Aorta (tissue), 5 donors: ENCODE results near the gene VASH2. TPM values are rescaled to one million over a fixed set of nuclear protein-coding genes. Genes with fewer than 3 reads are reported as not detected.

Experiments used
- ATAC-seq: fragments of 200-7000 bp; cut with Tn5 transposase; one replicate; pipeline ENCODE4 v1.9.1; 2022; ENCODE audit warnings: moderate library complexity; ENCODE audit not compliant: low FRiP score
- DNase-seq, 2 donors: peaks; one replicate each; pipeline ENCODE4 v3.0.0-alpha.2; 2020
- H3K27ac ChIP-seq, 2 donors: one replicate each; pipeline ENCODE4 v1.5.1; 2013; ENCODE audit warnings: low read length in 2 of 2, mild to moderate bottlenecking in 2 of 2, moderate library complexity in 2 of 2, control low read depth in 1 of 2, inconsistent platforms in 1 of 2, low read depth in 1 of 2
- H3K27me3 ChIP-seq, 2 donors: one replicate each; pipeline ENCODE4 v1.6.1; 2013; ENCODE audit warnings: control low read depth in 1 of 2, low read length in 1 of 2, mild to moderate bottlenecking in 1 of 2, moderate library complexity in 1 of 2; ENCODE audit not compliant: insufficient read depth in 2 of 2, control insufficient read depth in 1 of 2
- H3K36me3 ChIP-seq, 2 donors: one replicate each; pipeline ENCODE4 v1.6.1; 2013; ENCODE audit warnings: control low read depth in 1 of 2, low read length in 1 of 2, mild to moderate bottlenecking in 1 of 2; ENCODE audit not compliant: insufficient read depth in 2 of 2, control insufficient read depth in 1 of 2
- H3K4me1 ChIP-seq, 2 donors: one replicate each; pipeline ENCODE4 v1.6.1; 2013; ENCODE audit warnings: low read length in 2 of 2, control low read depth in 1 of 2, mild to moderate bottlenecking in 1 of 2, moderate library complexity in 1 of 2; ENCODE audit not compliant: insufficient read depth in 2 of 2, control insufficient read depth in 1 of 2
- H3K4me3 ChIP-seq, 2 donors: one replicate each; pipeline ENCODE4 v1.5.1; 2013; ENCODE audit warnings: low read length in 2 of 2, control low read depth in 1 of 2, mild to moderate bottlenecking in 1 of 2
- H3K9me3 ChIP-seq: one replicate; pipeline ENCODE4 v1.6.1; 2013; ENCODE audit warnings: mild to moderate bottlenecking, low read length; ENCODE audit not compliant: control insufficient read depth
- WGBS, 2 donors: extraction: QIAGEN DNeasy Blood & Tissue Kit; methylation state at CpG; one replicate each; pipeline ENCODE4 v1.1.7; 2013; 5-methylcytosine and 5-hydroxymethylcytosine counted together
- intact Hi-C, 2 donors: fragments of 100-400 bp; cut with DNase I; formaldehyde crosslinking; loops; one replicate each; pipeline versions ENCODE4 v1.14.2 to v1.15.0; 2022
- polyA plus RNA-seq, 2 donors: library from polyadenylated mRNA; stranded (reverse); fragments of 200-250 nt; gene quantifications; one replicate each; pipeline ENCODE4 v1.2.3, GENCODE V29; 2013
- total RNA-seq, 2 donors: library from RNA; stranded (reverse); fragmentation: NEBNext Ultra II Directional; extraction: Animal tissue kit (Norgen Biotek cat#: 25700); gene quantifications; one replicate each; pipeline ENCODE4 v1.2.1, GENCODE V29; 2021
- donor health status: healthy with polysubstance abuse.
- donor health status: Bipolar disorder and iron deficiency.
- donor health status: DM: no; HTN: no; CAD: no.
- donor health status: DM: no; HTN: no; CAD: no.
- donor health status: DM: yes; HTN: yes; CAD: no.

VASH2 gene
- total and polyA plus RNA-seq, 4 donors, result 0.26 to 1.8 (median 0.33) TPM

DNA sequence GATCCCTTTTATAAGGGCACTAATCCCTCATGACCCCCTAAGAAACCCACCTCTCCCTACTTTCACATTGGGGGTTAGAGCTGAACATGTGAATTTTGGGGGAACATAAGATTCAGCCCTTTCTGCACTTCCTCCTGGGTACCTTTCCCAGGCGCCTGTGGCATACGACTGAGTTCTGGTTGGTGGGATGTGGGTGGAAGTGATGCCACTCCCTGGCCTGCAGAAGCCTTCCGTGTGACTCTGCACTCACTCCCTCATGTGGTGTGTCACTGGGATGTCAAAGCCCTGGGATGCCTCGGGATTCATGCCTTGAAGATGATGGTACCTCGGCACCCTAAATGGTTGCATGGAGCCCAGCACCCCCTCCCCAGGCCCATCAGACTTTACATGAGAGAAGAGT is 28.3 kb upstream of the VASH2 start:
- DNase-seq, result no peak
- no peaks in the 10 kb centered on the region for H3K36me3 ChIP-seq
- H3K27ac ChIP-seq, result no peak overlapping the region
- no peaks in the 10 kb centered on the region for H3K4me1 ChIP-seq
- 83 to 86% methylated on average over 5 of the region's 5 CpGs for WGBS, 2 donors
- H3K9me3 ChIP-seq, result peaks cover 1% of the 10 kb centered on the region
- ATAC-seq, result no peak
- no peak overlapping the region for H3K4me3 ChIP-seq
- intact Hi-C loops, result no loop called here
- H3K27me3 ChIP-seq, result no peaks in the 10 kb centered on the region

DNA sequence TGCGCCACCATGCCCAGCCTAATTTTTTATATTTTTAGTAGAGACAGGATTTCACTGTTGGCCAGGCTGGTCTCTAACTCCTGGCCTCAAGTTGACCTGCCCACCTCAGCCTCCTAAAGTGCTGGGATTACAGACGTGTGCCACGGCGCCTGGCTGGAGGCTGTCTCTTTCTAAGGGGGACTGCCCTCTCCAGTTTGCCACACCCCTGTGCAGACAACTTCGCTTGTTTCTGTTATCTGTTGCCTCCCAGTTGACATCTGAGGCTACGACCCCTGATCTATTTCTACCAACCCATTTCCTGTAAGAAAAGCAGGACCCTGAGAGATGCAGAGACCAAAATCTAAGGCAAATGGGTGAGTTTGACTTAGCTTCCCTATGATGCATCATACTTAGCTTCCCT is 24.0 kb upstream of the VASH2 start:
- Histone ChIP-seq H3K27ac (no peak overlapping the region), H3K4me1 (no peaks in the 10 kb centered on the region), H3K27me3 (no peaks in the 10 kb centered on the region), H3K9me3 (peaks cover 2% of the 10 kb centered on the region), H3K4me3 (no peak overlapping the region), H3K36me3 (no peaks in the 10 kb centered on the region)
- DNase-seq (no peak), ATAC-seq (no peak)
- WGBS, 2 donors, result 88 to 94% methylated on average over 6 of the region's 6 CpGs
- intact Hi-C loops, result no loop called here

DNA sequence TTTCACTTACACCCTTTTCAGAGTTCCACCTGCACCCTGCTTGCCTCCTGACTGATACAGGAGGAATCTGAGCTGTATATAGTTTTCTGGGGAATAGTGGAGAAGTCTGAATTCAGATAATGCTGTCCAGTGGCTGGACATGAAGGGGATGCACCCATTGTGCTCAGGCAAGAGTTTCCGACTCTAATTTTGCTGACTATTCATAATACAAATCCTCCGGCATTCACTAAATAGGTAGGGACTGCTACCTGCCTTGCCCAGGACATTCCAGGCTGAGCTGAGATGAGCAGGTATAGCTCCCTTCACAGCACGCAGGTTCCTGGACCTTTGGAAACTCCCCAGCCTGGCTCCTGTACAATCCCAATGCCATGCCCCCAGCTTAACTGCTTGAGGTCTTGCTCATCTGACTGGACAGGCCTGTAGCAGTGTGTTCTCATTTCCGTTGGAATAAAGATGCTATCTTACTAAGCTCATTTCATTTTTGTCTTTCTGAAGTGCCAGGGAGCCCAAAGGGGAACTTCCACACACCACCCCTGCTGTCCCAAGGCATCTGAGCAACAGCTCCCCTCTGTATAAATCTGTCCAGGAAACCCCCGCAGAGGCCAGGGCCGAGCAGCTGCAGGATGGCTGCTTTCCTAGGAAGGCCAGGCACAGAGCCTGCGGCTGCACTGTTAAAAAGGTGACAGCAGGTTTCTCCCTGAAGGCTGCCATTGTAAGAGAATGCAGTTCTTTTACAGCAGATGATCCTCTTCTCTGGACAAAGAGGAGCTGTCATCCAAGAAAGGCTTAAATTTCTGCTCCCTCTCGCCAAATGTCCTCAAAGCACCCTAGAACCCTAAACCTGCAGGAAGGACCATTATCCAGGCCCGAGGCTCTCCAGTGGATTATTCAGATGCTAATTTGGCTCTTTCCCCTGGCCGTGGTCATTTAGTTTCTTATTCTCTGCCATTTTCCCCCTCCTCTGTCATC is 21.7 kb upstream of the VASH2 start:
- H3K4me1 ChIP-seq, result no peaks in the 10 kb centered on the region
- ATAC-seq, result no peak
- intact Hi-C loops, result no loop called here
- no peak for DNase-seq
- H3K27me3 ChIP-seq, result no peaks in the 10 kb centered on the region
- H3K4me3 ChIP-seq, result no peak overlapping the region
- no peak overlapping the region for H3K27ac ChIP-seq
- no peaks in the 10 kb centered on the region for H3K36me3 ChIP-seq
- 66 to 71% methylated on average over 10 of the region's 10 CpGs for WGBS, 2 donors
- peaks cover 2% of the 10 kb centered on the region for H3K9me3 ChIP-seq

DNA sequence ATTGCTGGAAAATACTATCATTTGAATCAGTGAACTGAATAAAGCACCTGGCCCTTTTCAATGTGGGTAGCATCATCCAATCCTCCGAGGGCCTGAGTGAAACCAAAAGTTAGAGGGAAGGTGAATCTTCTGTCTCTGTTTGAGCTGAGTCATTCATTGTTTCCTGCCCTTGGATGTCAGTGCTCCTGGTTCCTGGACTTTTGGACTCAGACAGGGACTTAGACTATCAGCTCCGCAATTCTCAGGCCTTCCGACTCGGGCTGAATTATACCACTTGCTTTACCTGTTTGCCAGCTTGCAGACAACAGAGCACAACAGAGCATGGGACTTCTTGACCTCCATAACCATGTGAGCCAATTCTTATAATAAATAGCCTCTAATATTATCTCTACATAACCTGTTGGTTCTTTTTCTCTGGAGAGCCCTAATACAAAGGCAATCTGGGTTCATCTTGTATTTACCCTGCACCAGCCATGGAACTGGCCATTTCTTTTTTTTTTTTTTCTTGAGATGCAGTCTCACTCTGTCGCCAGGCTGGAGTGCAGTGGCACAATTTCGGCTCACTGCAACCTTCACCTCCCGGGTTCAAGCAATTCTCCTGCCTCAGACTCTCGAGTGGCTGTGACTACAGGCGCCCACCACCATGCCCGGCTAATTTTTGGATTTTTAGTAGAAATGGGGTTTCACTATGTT is 19.2 kb upstream of the VASH2 start:
- H3K27me3 ChIP-seq, result no peaks in the 10 kb centered on the region
- 81 to 91% methylated on average over 10 of the region's 10 CpGs for WGBS, 2 donors
- intact Hi-C loops, result no loop called here
- H3K4me3 ChIP-seq, result no peak overlapping the region
- H3K27ac ChIP-seq, result no peak overlapping the region
- peaks cover 2% of the 10 kb centered on the region for H3K9me3 ChIP-seq
- DNase-seq (no peak), ATAC-seq (no peak)
- no peaks in the 10 kb centered on the region for H3K36me3 ChIP-seq
- H3K4me1 ChIP-seq, result no peaks in the 10 kb centered on the region

DNA sequence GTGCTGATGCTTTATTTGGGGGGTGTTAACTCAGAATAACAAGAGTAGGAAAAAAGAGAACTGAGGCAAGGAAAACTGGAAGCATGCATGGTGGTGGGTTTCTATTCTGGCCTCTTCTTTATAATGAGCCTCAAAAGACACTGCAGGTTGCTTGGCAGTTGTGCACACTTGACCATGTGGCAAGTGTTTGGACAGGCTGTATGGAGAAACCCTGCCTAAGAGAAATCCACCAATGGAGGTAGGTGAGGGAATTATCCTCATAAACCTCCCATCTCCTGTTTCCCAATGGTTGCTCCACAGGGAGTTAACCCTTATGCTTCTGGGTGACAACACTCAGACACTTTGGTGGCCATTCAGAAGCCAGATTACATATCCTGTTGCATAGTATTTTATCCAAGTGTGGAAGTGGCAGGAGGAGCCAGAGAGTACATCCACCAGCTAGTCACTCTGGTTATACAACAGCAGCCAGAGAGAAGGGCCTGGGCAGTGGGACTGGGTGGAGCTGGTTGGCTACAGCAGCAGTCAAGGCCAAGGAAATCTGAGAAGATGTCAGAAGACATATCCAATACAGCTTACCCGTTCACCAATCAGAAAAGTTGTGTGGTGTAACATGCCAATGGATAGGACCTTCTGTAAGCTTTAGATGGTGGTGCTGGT is 16.4 kb upstream of the VASH2 start:
- Histone ChIP-seq H3K27ac (no peak overlapping the region), H3K4me3 (no peak overlapping the region), H3K4me1 (no peaks in the 10 kb centered on the region), H3K36me3 (no peaks in the 10 kb centered on the region), H3K27me3 (no peaks in the 10 kb centered on the region), H3K9me3 (peaks cover 1% of the 10 kb centered on the region)
- intact Hi-C loops, result no loop called here
- ATAC-seq (no peak), DNase-seq (no peak)
- 86 to 92% methylated on average over 1 of the region's 1 CpG for WGBS, 2 donors

DNA sequence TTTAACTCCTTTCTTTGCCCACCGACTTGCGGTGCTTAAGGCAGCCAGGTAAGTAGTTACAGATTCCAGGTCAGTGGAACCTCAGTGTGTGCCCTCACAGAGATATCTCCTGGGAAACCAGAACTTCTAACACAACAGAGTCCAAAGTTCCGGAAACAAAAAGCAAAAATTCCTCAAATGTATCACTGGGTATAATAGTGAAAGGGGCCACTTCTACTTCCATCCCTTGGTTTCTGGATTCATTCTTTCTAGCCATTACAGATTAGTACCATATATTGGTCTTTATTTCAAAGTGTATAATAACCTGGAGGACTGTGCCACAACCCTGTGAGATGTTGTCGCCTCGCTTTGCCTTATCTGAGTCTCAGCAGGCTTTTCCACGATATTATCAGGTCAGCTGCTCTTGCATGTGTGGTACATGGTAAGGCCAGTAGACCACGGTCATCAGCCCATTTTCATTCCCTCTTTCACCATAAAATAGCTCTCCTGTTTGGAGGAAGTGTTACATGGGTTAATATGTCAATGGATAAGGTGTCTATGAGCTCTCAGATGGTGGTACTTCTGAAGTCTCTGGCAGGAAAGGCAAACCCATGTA is 14.9 kb upstream of the VASH2 start:
- ATAC-seq (no peak), DNase-seq (no peak)
- intact Hi-C loops, result no loop called here
- H3K4me3 ChIP-seq, result no peak overlapping the region
- H3K4me1 ChIP-seq, result no peaks in the 10 kb centered on the region
- H3K27me3 ChIP-seq, result no peaks in the 10 kb centered on the region
- no peak overlapping the region for H3K27ac ChIP-seq
- WGBS, 2 donors, result 90 to 93% methylated on average over 7 of the region's 7 CpGs
- H3K9me3 ChIP-seq, result peaks cover 3% of the 10 kb centered on the region
- H3K36me3 ChIP-seq, result no peaks in the 10 kb centered on the region

DNA sequence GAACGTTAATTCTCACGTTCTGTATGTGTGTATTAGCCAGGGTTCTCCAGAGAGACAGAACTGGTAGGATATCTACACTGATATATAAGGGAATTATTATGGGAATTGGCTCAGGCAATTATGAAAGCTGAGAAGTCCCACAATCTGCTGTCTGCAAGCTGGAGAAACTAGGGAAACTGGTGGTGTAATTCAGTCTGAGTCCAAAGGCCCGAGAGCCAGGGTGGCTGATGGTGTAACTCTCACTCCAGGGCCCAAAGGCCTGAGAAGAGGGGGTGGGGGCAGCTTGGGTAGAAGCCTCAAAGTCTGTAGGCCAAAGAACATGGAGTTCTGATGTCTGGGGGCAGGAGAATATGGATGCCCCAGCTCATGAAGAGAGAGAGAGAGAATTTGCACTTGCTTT is 13.3 kb upstream of the VASH2 start:
- ATAC-seq (no peak), DNase-seq (no peak)
- H3K36me3 ChIP-seq, result no peaks in the 10 kb centered on the region
- 93 to 94% methylated on average over 3 of the region's 3 CpGs for WGBS, 2 donors
- no peak overlapping the region for H3K27ac ChIP-seq
- intact Hi-C loops, result no loop called here
- H3K4me1 ChIP-seq, result no peaks in the 10 kb centered on the region
- H3K4me3 ChIP-seq, result no peak overlapping the region
- H3K27me3 ChIP-seq, result no peaks in the 10 kb centered on the region
- H3K9me3 ChIP-seq, result peaks cover 3% of the 10 kb centered on the region

DNA sequence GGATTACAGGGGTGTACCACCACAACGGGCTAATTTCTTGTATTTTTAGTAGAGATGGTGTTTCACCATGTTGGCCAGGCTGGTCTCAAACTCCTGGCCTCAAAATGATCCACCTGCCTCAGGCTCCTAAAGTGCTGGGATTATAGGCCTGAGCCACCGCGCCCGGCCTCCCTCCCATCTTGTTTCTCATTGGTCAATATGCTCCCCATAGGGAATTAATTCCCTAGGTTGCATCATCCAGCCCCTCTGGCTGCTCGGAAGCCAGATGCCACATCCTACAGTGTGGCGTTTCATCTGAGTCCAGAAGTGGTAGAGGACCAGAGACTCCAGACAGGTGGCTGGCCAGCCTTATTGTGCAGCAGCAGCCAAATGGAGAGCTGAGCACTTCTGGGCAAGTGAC is 11.5 kb upstream of the VASH2 start:
- intact Hi-C loops, result no loop called here
- H3K27ac ChIP-seq, result no peak overlapping the region
- H3K27me3 ChIP-seq, result no peaks in the 10 kb centered on the region
- no peak overlapping the region for H3K4me3 ChIP-seq
- 89 to 91% methylated on average over 6 of the region's 6 CpGs for WGBS, 2 donors
- no peaks in the 10 kb centered on the region for H3K36me3 ChIP-seq
- no peak for ATAC-seq
- DNase-seq, result no peak
- H3K9me3 ChIP-seq, result peaks cover 3% of the 10 kb centered on the region
- H3K4me1 ChIP-seq, result no peaks in the 10 kb centered on the region
